Astrocyte (in vitro differentiated cells and primary cell): ENCODE results near the gene SLC25A21.

Experiments used
- CTCF ChIP-seq: IDR thresholded peaks from 2 replicates; pipeline ENCODE4 v1.5.1; 2011; ENCODE audit warnings: low read depth, mild to moderate bottlenecking, inconsistent platforms, low read length, moderate library complexity; ENCODE audit not compliant: insufficient read depth
- EZH2 ChIP-seq: IDR thresholded peaks from 2 replicates; pipeline ENCODE4 v1.6.1; 2012; ENCODE audit warnings: mild to moderate bottlenecking, low read length, inconsistent platforms; ENCODE audit not compliant: insufficient read depth

- no peak for TF ChIP-seq EZH2
- TF ChIP-seq CTCF = no peak
These were observed 416.6 kb downstream of the SLC25A21 start for GRCh38 chr14:36755756-36756155.
